NCI-H526 treated with DMSO at 0.1 percent for 48 hours (cell line): ENCODE results near the gene PLEKHA3.
"Not testable (repeated sequence)": the region's sequence is repeated elsewhere in the genome, so short reads cannot be mapped to it uniquely, and the experiment has no call there.

Source experiments
- DNase-seq: peaks from one replicate; lab custom pipeline; 2025; lab: John Stamatoyannopoulos, UW

The PLEKHA3 gene

DNA sequence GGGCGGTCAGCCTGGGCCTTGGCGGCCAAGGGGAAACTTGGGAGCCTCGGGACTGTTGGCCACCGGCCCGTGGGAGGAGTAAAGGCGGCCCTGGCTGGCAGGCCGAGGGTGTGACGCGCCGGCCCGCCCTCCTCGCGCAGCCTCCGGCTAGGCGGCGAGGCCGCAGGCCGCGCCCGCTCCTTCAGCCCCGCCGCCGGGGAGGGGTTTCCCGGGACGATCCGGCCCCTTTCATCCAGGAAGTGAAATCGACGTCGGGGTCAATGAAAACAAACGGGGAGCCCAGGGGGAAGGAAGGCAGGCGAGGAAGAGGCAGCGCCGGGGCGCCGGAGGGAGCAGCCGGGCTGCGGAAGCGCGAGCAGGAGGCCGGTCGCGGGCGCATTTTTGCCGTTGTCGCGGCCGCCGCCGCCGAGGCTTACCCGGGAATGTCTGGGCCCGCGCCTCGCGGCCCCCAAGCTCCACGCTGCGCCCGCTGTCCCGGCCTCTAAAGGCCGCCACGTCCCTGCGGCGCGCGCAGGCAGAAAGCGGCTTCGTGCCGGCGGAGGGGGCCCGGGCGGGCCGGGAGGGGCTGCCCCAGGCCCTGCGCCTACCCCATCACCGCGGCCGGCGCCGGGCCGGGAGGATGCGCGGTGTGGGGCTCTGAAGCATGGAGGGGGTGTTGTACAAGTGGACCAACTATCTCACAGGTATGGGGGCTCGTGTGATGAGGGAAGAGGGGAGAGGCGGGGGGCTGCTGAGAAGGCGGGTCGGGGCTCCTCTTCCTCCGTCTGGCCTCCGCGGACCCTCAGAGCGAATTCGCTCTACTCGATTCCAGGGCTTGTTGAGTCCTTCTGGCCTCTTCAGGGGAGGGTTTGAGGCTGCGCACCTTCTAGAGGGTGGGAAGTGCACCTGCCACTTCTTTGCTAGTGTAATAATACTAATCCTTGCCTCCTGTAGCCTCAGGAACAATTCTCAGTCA lies at the start of gene PLEKHA3:
Gene PLEKHA3 (plus strand): TSS at position 231 of the 955 bp plus-strand sequence. CDS start 413 bp downstream, at position 644.
- peak; percentile 93 for DNase-seq

DNA sequence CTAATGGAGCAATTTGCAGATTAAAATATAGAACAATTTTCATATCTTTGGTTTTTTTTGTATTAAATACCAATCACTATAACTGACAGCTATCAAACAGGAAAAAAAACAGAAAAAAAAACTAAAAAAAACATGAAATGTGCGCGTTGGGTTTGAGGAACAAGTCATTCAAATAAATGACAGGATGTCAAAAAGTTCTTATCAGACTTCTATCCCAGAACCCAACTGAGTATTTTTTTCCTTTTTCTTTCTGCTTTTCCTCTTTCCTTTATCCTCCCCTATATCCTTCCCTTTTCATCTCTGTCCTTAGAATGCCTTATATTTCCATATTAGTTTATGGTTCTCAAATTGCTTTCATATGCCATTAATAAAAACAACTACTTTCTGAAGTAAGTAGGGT lies 43.6 kb upstream of the PLEKHA3 start:
- no peak for DNase-seq

DNA sequence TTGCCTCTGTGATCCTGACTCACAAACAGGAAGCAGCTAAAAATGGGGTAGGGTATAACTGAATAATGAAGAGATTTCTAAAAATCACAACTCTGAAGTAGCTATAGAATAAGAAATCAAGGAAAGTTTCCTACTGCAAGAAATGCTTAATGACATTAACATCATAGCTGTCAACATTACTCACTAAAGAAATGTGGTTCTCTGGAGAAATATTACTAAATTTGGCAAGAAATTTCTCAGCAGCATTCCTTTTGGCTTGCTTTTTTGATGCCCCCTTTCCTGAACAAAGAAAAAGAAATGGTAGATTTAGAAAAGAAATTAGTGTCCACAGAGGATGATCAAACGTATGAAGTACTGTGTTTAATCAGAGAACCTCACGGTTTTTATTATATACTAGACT lies 38.8 kb upstream of the PLEKHA3 start:
- DNase-seq: no peak

DNA sequence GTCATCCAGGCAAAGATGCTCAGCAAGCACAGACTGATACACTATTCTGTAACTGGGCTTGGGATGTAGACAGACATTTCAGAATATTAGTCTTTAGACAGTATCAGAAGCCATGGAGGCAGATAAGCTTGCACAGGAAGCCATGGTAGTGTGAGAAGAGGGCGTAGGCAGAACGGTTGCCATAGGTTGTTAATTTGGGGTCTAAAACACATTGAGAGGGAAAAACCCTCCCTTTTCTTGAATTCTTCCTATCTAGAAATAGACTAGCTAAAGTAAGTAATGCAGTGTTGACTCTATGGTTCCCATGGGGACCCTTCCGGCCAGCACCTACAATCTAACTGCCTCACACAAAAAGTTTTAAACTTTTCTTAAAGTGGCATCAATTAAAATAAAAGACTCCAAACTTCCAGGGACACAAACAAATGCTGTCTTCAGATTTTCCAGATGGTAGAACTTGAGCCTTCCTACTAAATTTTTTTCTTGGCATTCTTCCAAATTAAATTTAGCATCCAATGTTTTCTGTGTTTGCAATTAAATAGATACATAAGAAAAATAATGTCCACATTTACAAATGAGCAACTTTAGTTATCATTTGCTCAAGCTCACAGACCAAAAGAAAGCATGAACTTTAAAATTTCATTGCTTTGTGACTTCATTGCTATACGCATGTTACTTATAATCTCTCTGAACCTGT lies 31.1 kb upstream of the PLEKHA3 start:
- no peak for DNase-seq

DNA sequence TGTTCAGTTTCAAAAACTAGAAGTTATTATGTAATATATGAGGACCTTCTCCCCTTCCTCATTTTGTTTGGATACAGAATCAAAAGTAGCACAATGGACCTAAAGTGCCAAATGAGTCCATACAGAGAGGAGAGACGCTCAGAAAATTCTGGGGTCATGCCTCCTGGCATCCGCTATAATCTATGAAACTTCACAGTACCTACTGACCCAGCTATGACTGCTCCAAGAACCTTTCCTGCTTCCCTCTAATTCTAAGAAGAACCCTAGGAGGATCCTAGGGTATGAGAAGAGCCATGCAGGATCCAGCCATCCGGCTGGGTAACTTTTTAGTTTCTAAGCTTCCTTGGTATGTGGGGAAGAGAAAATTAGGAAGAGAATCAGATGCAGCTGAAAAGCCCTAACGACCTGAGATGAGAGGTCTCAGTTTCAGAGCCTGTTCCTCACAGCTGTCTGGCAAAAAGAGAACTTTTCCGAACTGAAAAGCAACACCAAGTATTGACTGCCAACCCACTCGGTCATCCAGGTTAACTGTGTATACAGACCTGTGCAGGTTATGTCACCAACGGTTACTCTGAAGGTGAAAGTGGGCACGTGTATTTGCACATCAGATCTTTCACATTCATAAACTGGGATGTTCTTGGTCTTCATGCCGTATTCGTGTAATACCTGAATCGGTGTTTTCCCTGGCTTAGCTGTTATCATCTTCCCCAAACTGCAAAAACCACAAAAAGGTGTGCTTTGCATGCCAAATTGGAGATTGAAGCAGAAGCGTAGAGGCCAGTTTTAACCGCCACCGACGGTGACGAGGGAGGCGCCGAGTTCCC lies 30.3 kb upstream of the PLEKHA3 start:
- DNase-seq: no peak

DNA sequence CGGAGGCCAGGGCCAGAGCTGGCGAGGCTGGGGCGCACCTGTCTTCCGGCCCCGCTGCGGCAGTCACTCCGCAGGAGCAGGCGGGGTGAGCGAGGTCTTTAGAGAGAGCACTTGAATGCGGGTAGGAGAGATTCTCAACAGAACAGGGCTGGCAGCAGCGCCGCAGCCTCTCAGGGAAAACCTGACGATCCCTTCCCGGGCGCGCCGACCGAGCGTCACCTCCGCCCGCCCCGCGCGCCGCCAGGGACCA lies 29.8 kb upstream of the PLEKHA3 start:
- peak; percentile 89 for DNase-seq

DNA sequence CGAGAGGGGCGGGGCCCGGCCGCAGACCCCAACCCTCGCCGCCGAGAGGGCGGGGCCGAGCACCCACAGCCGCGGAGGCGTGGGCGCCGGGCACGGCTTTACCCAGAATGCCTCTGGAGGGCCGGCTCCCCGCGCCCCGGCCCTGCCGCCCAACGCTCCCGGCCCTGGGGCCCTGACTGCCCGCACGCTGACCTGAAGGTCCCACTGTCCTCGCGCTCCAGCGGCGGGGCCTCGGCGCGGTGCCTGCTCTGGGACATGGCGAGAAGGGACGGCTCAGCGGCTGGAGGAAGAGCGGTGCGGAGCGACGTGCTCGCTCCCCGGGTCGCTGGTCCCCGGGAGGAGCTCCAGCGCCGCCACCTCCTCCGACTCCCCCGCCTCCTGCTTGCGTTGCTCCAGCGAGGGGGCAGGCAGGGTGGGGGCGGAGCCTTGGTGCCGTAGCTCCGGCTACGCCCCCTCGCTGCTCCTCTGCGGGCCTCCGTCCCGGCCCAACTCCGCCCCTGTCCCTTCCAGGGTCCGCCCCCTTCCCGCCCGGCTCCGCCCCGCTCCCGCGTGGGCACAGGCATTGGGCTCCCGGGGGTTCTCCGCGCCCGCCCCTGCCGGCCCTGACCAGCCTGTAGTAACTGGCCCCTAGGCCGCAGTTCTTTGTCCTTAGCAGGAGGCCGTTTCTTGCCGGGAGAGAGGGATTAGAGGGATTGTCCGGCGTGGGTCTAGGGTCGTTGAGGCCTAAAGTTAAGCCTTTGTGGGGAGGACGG lies 29.3 kb upstream of the PLEKHA3 start, which contains the start of the genes PJVK and PRKRA:
Gene PJVK (plus strand): TSS at position 605 of the 752 bp plus-strand sequence. CDS start 2,032 bp downstream, outside the sequence.
Gene PRKRA (minus strand): TSS at position 402 of the 752 bp plus-strand sequence. CDS start 145 bp downstream, at position 257.
- DNase-seq: peak; percentile 89

DNA sequence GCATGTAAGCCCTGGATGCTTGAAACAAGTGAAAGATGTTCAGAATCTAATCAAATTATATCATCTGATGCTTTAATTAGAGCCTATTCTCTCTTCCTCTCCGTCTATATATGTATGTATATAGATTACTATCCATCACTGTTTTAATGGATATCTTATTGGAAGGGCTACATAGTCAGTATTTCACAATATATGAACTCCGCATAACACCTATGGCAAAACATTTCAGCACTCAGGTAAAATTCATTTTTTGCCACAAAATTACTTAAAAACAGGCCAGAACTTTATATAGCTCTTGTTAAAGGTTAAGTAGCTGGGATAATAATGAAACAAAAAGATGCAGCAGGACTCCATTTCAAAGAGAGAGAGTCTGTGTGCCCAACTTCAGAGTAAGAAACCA lies 27.9 kb upstream of the PLEKHA3 start:
- DNase-seq: no peak

DNA sequence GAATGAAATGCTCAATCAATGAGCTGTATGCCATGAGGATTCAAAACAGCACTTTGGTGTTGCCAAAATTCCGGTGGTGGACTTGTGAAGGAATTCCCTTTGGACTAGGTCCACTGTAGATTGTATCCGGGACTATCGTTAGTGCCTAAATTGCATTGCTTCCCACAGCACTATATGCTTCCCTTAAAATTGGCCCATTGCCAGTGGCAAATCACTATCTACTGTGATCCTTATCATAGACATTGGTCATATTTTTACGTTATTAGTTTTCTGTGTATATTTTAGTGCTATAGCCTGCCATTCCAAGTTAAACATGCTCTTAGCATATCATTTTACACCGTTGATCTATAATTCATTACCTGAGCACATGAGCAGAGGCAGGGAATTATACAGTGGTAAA lies 27.4 kb upstream of the PLEKHA3 start:
- DNase-seq: no peak

DNA sequence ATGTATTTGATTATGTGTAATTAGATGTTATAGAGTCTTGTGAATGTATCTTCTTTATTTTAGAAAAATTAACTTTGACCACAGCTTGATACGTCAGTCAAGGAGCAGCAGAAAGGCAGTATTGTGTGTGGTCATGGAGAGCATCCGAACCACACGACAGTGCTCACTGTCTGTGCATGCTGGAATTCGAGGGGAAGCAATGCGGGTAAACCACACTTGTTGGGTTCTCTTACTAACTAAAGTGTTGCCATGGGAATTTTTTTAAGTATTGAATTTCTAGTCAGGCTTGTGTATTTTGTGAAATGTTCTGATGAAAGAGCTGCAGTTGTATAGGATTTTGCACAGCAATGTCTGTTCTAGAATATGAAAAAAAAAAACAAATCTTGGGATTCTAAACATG lies 24.3 kb upstream of the PLEKHA3 start:
- no peak for DNase-seq

DNA sequence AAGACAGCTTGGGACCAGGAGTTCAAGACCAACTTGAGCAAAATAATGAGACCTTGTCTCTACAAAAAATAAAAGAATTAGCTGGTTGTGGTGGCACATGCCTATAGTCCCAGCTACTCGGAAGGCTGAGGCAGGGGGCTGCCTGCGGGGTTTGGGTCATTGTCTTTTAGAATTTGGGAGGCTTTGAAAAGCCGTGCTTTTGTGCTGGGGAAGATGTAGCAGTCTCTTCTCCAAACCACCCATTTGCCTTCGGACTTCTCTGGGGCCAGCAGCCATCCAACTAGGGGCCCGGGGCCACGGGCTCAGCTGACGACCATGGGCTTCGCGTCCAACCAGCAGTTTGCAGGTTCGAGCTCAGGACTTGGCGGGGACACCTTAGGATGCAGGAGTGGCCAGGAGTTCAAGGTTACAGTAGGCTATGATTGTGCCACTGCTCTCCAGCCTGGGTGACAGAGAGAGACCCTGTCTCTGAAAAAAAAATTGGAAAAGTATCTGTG lies 22.8 kb upstream of the PLEKHA3 start:
- DNase-seq: no peak

DNA sequence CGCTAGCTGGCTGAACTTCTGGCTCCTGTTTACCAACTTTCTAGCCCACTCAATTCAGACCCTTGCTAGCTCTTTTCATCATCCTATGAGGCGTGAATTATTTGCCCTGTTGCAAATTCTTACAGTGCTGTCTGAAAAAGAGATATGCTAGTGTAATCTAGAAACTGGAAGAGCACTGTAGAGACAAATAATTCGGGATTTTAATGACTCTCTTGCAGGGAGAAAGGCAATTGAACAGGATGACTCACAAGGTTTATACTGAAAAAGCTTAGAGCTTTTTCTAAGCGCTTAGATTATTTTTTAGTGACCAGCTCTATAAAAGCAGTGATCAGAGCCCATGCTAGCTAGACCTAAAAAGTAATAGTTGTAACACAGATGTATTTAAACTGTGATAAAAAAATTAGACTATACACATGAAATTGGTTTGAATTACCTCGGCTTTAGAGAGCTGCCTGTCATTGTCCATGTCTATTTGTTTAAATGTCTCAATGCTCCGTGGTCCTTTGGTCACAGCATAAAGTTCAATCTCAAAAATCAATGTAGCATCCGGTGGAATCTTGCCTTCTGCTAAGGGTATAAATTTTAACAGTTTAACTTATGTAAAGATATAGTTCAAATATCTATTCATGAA lies 10.9 kb upstream of the PLEKHA3 start:
- DNase-seq: no peak

DNA sequence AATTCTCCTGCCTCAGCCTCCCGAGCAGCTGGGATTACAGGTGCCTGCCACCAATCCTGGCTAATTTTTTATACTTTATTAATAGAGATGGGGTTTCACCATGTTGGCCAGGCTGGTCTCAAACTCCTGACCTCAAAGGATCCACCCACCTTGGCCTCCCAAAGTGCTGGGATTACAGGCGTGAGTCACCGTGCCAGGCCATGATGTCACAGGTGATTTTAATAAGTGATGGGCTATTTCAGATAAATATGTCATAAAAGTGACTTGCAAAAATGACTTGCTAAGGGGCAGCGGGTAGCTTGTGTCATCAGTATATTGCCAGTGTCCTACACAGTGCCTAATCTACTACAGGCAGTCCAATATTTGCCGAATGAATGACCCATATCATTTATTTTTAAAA lies 8.9 kb upstream of the PLEKHA3 start:
- not testable (repeated sequence) for DNase-seq

DNA sequence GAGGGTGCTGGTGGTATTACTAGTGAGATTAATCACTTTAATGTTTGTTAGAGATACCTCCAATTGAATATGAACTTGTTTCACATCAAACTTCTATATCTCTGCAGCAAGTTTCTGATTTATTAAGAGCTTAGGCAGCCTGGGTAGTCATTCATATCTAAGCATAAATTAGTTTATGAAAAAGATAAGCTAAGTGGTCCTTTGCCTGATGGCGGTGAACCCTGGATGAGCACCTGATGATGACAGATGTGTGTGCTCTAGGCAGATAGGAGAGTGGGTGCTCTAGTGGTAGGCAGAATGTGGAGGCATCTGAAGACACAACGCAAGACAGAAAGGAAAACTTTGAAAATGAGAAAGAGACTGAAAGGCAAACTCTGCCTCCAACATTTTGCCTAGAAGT lies 6.9 kb upstream of the PLEKHA3 start:
- DNase-seq: no peak

DNA sequence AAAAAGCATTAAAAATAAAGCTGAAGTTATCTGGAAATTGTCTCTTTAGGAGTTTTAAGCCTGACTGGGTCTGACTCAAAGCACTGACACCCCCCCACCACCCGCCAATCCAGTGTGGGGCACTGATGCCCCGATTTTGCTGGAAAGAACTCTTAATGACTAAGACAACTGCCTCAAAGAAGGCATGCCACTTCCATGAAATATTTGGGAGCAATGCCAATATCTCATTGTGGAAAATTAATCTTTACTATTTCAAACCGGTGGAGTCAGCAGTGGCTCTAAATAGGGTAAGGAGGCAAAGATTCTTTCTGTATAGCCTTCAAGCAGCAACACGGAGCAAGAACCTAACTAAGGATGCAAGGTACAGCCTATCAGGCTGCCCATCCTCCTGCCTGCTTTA lies 6.3 kb upstream of the PLEKHA3 start:
- no peak for DNase-seq

DNA sequence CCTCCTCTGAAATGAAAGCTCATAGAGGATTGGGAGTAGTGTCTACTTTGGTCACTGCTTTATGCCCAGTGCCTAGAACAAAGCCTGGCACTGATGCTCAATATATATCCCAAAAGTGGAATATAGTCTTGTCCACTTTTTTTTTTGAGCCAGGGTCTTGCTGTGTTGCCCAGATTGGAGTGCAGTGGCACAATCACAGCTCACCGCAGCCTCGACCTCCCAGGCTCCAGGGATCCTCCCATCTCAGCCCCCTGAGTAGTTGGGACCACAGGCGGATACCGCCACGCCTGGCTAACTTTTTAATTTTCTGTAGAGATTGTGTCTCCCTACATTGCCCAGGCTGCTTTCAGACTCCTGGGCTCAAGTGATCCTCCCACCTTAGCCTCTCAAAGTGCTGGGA lies 5.7 kb upstream of the PLEKHA3 start:
- no peak for DNase-seq

DNA sequence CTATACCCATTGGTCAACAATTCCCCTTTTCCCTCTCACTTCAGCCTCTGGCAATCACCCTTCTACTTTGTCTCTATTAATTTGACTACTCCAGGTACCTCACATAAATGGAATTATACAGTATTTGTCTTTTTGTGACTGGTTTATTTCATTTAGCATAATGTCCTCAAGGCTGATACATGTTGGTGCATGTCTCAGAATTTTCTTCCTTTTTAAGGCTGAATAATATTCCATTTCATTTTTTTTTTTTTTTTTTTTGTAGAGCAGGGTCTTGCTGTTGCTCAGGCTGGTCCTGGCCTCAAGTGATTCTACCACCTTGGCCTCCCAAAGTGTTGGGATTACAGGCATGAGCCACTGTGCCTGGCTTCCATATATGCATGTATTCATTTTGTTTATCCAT lies 3.8 kb upstream of the PLEKHA3 start:
- no peak for DNase-seq

DNA sequence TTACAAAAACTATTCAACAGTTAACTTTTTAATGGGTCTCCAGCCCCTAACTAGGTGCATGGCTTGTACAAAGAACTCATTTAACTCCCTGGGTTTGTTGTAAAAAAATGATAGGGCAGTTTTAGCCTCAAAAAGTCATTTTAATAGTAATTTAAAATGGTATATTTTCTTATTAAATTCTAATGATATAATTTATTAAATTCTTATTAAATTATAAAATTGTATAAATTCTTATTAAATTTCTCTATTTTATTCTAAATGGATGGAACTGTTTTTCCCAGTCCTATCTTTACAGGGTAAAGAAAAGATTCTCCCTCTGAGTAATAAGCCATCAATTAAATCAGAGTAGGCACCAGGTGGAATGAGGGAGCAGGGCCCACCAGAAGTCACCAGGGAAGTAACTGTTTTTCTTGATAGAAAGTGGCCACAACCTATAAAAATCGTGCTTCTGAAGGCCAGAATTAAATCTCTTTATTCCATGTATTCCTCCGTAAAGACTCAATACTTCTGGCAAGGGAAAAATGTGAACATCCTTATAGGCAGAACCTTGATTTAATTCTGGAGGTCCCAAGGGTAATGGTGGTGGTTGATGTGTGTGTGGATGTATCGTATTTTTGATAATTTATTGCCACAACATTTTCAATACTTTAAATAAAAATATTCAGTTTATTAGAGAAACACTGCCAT lies 2.7 kb upstream of the PLEKHA3 start:
- peak; percentile 27 for DNase-seq

DNA sequence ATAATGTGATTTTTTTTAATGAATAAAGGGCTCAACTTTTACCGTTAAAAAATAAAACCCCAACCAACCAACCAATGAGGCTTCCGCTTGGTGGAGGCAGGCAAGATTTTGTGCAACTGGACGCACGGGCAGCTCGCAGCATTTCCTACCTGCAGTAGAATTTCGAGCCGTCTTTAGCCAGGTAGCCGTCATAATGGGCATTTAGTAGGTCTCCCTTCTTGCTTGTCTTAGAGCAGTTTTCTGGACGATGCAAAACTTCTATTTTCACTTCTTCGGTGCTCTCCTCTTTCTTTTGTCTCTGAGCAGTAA lies 2.2 kb upstream of the PLEKHA3 start:
- DNase-seq: no peak

DNA sequence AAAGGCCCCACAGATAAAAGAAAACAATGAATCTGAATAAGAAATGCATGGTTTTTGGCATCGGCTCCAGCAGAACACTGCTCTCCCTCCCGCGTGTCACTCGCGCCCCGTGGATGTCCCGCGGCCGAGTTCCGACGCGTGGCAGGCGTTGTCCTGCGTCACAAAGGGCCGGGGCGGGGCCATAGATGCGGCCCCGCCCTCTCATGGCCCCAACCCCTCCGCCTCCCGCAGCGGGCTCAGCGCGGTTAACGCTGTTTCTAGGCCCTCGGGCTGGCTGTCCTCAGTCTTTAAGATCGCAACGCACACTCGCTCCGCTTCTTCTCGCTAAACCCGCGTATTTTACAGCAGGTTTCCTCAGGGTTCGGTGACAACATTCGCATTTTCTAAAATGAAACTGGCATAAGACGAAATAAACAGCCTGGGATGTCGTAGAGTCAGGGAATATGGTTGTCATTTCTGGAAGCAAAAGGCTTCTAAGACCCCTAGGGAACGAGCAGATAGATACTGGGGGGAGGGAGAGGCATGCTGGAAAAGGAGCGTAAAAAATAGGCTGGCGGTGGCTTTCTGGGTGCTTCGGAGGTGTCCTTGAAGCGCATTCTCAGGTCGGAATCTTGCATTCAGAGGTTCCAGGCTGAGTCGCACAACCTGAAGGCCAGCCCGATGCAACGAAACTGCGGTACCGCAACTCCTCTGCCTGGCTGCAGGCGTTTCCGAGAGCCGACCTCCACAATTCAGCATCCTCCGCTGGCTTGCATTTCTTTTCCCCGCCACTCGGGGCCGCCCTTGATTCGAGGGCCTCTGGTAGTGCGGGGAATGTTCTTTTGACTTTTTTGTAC lies 1.6 kb upstream of the PLEKHA3 start, which contains the start of gene FKBP7:
Gene FKBP7 (minus strand): TSS at position 162 of the 836 bp plus-strand sequence. CDS start 101 bp downstream, at position 61.
- peak; percentile 90 for DNase-seq
